ENCODE results near the gene LRIG2. TPM values are rescaled to one million over a fixed set of nuclear protein-coding genes. Genes with fewer than 3 reads are reported as not detected.

The LRIG2 gene
- total and polyA plus RNA-seq, 2 of the 13 experiments (the other 11 are each of a cell fraction or from before 2014, with no cell fraction given) = 8.1 to 12.2 TPM

DNA sequence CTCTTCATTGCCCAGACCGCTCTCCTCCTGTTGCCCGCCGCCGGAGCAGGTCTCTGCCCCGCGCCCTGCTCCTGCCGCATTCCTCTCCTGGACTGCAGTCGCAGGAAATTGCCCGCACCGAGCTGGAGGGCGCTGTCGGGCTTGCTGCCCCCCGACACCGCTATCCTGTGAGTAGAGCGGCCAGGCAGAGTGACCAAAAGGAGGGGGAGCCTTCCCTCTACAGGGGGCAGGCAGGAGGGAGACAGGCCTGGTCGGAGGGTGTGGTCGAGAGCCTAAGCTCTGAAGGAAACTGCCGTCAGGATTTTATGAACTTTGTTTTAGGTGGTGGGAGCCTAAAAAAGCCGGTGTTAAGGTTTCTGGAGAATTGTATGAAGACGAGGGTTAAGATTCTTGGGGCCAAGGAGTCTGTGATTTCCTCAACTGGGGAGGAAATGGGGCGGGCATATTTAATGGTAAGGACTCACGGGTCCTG lies 517 bp downstream of the LRIG2 start (continued):
- TF ChIP-seq, protein P1, sequence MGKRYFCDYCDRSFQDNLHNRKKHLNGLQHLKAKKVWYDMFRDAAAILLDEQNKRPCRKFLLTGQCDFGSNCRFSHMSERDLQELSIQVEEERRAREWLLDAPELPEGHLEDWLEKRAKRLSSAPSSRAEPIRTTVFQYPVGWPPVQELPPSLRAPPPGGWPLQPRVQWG (CRISPR knock-in tag; IDR thresholded peaks at IDR 0.05; ENCODE audit: borderline replicate concordance, low read depth) = no peak
- TF ChIP-seq, protein P2, sequence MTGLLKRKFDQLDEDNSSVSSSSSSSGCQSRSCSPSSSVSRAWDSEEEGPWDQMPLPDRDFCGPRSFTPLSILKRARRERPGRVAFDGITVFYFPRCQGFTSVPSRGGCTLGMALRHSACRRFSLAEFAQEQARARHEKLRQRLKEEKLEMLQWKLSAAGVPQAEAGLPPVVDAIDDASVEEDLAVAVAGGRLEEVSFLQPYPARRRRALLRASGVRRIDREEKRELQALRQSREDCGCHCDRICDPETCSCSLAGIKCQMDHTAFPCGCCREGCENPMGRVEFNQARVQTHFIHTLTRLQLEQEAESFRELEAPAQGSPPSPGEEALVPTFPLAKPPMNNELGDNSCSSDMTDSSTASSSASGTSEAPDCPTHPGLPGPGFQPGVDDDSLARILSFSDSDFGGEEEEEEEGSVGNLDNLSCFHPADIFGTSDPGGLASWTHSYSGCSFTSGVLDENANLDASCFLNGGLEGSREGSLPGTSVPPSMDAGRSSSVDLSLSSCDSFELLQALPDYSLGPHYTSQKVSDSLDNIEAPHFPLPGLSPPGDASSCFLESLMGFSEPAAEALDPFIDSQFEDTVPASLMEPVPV (CRISPR knock-in tag; IDR thresholded peaks at IDR 0.05) = no peak
- peak; percentile 52 for TF ChIP-seq DMAP1 (CRISPR knock-in tag; IDR thresholded peaks at IDR 0.05)
- TF ChIP-seq SNRNP70 (IDR thresholded peaks at IDR 0.05; ENCODE audit: low read depth, low read length) = no peak
- TF ChIP-seq ZNF839 (CRISPR knock-in tag; IDR thresholded peaks at IDR 0.05; ENCODE audit: borderline replicate concordance) = no peak
- TF ChIP-seq PHF20 (CRISPR knock-in tag; IDR thresholded peaks at IDR 0.05) = no peak; the same call in 1 of the 2 replicates
- TF ChIP-seq SP2 (CRISPR knock-in tag; IDR thresholded peaks at IDR 0.05) = no peak
- TF ChIP-seq, protein P3, sequence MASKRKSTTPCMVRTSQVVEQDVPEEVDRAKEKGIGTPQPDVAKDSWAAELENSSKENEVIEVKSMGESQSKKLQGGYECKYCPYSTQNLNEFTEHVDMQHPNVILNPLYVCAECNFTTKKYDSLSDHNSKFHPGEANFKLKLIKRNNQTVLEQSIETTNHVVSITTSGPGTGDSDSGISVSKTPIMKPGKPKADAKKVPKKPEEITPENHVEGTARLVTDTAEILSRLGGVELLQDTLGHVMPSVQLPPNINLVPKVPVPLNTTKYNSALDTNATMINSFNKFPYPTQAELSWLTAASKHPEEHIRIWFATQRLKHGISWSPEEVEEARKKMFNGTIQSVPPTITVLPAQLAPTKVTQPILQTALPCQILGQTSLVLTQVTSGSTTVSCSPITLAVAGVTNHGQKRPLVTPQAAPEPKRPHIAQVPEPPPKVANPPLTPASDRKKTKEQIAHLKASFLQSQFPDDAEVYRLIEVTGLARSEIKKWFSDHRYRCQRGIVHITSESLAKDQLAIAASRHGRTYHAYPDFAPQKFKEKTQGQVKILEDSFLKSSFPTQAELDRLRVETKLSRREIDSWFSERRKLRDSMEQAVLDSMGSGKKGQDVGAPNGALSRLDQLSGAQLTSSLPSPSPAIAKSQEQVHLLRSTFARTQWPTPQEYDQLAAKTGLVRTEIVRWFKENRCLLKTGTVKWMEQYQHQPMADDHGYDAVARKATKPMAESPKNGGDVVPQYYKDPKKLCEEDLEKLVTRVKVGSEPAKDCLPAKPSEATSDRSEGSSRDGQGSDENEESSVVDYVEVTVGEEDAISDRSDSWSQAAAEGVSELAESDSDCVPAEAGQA (IDR thresholded peaks at IDR 0.05; ENCODE audit: low read depth) = no peak
- TF ChIP-seq, protein P3 (CRISPR knock-in tag; IDR thresholded peaks at IDR 0.05; ENCODE audit: borderline replicate concordance) = no peak
- no peak; a peak in 1 of 4 replicates for TF ChIP-seq KLF16 (CRISPR knock-in tag; IDR thresholded peaks at IDR 0.05)
- TF ChIP-seq ZNF17 (CRISPR knock-in tag; IDR thresholded peaks at IDR 0.05) = no peak
- TF ChIP-seq, protein P4, sequence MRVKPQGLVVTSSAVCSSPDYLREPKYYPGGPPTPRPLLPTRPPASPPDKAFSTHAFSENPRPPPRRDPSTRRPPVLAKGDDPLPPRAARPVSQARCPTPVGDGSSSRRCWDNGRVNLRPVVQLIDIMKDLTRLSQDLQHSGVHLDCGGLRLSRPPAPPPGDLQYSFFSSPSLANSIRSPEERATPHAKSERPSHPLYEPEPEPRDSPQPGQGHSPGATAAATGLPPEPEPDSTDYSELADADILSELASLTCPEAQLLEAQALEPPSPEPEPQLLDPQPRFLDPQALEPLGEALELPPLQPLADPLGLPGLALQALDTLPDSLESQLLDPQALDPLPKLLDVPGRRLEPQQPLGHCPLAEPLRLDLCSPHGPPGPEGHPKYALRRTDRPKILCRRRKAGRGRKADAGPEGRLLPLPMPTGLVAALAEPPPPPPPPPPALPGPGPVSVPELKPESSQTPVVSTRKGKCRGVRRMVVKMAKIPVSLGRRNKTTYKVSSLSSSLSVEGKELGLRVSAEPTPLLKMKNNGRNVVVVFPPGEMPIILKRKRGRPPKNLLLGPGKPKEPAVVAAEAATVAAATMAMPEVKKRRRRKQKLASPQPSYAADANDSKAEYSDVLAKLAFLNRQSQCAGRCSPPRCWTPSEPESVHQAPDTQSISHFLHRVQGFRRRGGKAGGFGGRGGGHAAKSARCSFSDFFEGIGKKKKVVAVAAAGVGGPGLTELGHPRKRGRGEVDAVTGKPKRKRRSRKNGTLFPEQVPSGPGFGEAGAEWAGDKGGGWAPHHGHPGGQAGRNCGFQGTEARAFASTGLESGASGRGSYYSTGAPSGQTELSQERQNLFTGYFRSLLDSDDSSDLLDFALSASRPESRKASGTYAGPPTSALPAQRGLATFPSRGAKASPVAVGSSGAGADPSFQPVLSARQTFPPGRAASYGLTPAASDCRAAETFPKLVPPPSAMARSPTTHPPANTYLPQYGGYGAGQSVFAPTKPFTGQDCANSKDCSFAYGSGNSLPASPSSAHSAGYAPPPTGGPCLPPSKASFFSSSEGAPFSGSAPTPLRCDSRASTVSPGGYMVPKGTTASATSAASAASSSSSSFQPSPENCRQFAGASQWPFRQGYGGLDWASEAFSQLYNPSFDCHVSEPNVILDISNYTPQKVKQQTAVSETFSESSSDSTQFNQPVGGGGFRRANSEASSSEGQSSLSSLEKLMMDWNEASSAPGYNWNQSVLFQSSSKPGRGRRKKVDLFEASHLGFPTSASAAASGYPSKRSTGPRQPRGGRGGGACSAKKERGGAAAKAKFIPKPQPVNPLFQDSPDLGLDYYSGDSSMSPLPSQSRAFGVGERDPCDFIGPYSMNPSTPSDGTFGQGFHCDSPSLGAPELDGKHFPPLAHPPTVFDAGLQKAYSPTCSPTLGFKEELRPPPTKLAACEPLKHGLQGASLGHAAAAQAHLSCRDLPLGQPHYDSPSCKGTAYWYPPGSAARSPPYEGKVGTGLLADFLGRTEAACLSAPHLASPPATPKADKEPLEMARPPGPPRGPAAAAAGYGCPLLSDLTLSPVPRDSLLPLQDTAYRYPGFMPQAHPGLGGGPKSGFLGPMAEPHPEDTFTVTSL (CRISPR knock-in tag; IDR thresholded peaks at IDR 0.05; ENCODE audit: borderline replicate concordance) = no peak
- TF ChIP-seq SOX6 (IDR thresholded peaks at IDR 0.05) = no peak
- no peak for TF ChIP-seq SOX6 (CRISPR knock-in tag; IDR thresholded peaks at IDR 0.05)
- TF ChIP-seq THAP11 (CRISPR knock-in tag; IDR thresholded peaks at IDR 0.05) = no peak; the same call in 1 of the 2 replicates
- TF ChIP-seq ZFAT (CRISPR knock-in tag; conservative IDR thresholded peaks at IDR 0.05) = no peak
- no peak for TF ChIP-seq ZSCAN30 (CRISPR knock-in tag; IDR thresholded peaks at IDR 0.05)
- no peak for TF ChIP-seq ZNF432 (CRISPR knock-in tag; IDR thresholded peaks at IDR 0.05; ENCODE audit: borderline replicate concordance)

Data from HepG2 (cell line).